NCI-H82 (cell line): ENCODE data around the gene MAD1L1.
"Not testable (repeated sequence)": the region's sequence is repeated elsewhere in the genome, so short reads cannot be mapped to it uniquely, and the experiment has no call there.

Experiments used
- DNase-seq: peaks from one replicate; lab custom pipeline; 2025; lab: John Stamatoyannopoulos, UW

Gene MAD1L1

GRCh38 chr7:1971946-1972654 is 260.6 kb downstream of the MAD1L1 start:
- DNase-seq = no peak

DNA sequence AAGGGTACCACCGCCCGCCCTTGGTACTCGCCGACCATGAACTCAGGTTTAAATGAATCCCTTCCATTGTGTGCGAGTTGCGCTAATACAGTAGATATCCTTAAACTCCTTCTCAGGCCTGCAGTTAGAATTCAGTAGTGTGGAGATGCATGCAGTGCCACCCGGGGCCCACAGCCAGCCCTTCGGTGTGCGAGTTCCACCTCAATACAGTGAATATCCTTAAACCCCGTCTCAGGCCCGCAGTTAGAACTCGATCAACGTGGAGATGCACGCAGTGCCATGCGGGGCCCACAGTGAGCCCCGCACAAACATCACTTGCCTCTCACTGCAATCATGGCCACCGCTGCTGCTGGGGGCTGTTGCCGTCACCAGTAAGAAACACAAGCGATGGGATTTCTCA is 261.9 kb downstream of the MAD1L1 start:
- DNase-seq = no peak

GRCh38 chr7:1970285-1970660 is 262.5 kb downstream of the MAD1L1 start:
- DNase-seq = not testable (repeated sequence)

- DNase-seq = no peak
Observed at GRCh38 chr7:1969459-1970284, 263.1 kb downstream of the MAD1L1 start.

GRCh38 chr7:1968397-1969111 is 264.2 kb downstream of the MAD1L1 start:
- no peak for DNase-seq

GRCh38 chr7:1967512-1968396 is 265.0 kb downstream of the MAD1L1 start:
- DNase-seq = no peak

- DNase-seq = peak; percentile 63
Observed at GRCh38 chr7:1966631-1967200, 266.0 kb downstream of the MAD1L1 start.

DNA sequence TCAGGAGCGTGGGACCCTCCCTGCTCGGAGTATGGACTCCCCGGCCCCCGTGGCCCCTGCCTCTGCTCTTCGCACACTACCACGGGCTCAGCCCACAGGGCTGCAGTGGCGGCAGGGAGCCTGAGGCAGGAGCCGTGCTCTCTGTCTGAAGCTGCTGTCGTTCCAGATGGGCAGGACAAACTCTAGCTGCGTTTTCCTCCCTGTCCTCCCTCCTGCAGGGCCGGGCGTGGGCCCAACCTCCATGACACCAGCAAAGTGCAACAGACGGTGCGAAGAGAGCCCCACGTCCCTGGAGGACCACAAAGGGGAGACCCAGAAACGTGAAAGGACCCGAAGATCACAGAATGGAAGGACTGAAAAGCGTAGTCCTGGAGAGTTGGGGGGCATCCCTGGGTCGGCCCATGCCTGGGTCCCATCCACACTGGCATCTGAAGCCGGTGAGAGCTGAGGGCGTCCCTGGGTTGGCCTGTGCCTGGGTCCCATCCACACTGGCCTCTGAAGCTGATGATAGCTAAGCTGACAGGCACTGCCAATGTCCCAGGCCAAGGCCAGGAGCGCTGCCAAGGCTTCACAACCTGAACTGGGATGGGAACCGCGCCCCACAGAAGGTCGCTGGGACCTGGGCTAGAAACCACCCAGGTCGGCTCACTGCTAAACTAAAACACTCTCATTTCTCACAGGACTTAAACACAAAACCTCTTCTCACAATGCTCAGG is 267.0 kb downstream of the MAD1L1 start:
- no peak for DNase-seq

DNA sequence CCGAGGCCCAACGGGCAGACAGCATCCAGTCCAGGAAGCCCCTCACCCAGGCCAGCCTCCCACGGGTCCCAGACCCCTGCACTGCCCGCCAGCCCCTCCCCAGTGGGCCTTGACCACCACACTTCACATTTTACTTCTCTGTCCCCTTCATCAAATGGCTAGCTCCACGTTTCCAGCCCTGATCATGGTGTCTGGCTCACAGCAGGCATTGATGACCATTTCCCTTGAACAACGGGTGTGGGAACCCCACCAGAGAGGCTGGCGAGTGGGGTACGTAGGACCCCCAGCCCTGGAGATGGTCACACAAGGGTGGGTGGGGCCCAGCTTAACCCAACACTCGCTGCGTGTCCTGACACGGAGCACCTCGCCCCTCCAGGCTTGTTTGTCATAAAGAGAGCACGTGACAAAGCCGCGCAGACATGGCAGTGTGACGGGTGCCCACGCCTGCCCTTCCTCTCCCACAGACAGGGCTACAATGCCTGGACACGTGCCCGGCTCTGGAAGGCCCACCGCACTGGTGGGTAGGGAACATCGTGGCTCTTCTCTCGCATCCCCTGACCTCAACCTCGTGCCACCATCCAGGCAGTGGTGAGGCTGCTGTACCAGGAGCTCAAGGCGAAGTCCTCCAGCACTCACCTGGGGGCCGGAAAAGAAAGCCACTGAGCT is 267.7 kb downstream of the MAD1L1 start:
- no peak for DNase-seq

DNA sequence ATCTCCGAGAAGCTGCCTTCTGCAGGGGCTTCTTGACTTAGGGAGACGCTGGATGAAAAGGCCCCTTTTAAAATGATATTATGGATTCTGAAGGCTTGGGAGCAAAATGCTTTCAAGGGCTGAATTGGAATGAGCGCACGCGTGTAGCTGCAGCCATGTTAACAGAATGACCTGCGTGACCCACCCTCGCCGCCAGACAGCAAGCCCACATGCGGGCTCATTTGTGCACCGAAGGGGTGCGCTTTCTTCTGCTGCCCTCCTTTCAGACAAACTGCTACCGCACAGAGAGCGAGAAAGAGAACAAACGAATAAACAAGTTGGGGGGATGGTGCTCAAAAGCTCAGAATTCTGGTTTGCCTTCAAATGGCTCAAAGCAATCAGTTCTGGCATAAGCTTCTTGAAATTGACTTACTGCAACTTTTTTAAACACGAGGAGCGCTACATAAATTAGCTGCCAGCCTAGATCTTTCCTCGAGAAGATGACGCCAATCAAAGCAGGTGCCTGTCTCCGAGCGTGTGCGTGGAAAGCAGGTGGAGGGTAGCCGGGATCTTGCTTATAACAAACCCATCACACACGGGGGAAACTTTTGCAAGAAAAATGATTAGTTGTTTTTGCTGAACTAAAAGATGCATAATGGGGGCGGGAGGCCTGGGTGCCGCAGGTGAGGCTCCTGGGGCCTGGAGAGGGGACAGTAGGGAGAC is 268.4 kb downstream of the MAD1L1 start:
- DNase-seq = no peak

GRCh38 chr7:1963575-1963974 is 269.2 kb downstream of the MAD1L1 start:
- DNase-seq = no peak

DNA sequence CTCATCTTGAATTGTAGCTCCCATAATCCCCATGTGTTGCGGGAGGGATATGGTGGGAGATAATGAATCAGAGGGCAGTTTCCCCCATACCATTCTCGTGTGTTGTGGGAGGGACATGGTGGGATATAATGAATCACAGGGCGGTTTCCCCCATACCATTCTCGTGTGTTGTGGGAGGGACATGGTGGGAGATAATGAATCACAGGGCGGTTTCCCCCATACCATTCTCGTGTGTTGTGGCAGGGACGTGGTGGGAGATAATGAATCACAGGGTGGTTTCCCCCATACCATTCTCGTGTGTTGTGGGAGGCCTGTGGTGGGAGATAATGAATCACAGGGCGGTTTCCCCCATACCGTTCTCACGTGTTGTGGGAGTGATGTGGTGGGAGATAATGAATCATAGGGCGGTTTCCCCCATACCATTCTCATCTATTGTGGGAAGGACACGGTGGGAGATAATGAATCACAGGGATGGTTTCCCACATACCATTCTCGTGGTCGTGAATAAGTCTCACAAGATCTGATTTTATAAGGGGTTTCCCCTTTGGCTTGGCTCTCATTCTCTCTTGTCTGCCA is 271.0 kb downstream of the MAD1L1 start:
- DNase-seq = no peak

DNA sequence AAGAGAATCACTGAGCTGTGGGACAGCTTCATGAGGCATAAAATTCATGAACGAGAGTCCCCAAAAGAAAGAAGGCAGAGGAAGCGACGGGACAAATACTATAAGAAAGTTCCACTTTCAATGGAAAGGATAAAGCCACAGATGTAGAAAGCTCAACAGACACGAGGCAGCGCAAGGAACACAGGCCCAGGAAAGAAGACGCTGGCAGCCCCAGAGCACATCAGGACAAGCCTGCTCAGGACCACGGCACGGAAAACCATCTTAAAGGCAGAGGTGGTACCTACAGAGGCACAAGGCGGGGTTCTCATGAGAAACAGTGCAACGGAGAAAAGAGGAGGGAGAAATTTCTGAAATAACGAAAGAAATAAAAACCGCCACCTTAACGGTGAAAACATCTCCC is 273.4 kb downstream of the MAD1L1 start:
- no peak for DNase-seq

GRCh38 chr7:1957471-1958225 is 275.1 kb downstream of the MAD1L1 start:
- DNase-seq = no peak

GRCh38 chr7:1956611-1957470 is 275.9 kb downstream of the MAD1L1 start:
- DNase-seq = no peak

- DNase-seq = no peak
Observed at GRCh38 chr7:1956141-1956540, 276.6 kb downstream of the MAD1L1 start.

DNA sequence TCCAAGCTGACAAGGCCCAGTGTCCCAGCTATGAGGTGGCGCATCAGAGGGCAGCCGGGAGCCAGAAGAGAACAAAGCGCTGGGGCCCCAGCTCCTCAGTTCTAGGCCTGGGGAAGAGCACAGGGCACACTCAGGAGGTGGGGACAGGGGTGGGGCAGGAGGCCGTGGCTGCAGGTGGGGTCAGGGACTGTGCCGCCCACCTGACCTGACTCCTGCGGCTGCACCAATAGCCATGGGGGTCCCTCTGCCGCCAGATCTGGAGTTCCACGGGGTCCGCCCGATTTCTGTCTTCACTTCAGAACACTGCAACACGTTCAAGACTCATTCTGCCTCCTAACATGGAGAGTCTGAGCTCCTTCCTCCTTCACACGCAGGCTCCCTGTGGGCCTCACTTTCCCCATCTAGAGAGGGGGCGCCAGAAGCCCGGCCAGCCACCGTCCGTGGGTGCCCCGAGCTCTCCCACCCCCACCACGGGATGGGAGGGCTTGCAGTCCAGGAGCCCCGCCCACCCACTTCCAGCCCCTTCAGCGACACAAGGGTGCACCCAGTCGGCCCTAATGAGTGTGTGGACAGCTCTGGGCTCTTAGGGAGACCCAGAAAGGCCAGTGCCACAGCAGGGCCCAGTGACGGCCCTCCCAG is 278.3 kb downstream of the MAD1L1 start:
- no peak for DNase-seq
